Measurements from ENCODE around the gene ALOX12.
A peak's percentile ranks its signal among the peaks of the same experiment; 100 is the strongest.

Gene ALOX12

DNA sequence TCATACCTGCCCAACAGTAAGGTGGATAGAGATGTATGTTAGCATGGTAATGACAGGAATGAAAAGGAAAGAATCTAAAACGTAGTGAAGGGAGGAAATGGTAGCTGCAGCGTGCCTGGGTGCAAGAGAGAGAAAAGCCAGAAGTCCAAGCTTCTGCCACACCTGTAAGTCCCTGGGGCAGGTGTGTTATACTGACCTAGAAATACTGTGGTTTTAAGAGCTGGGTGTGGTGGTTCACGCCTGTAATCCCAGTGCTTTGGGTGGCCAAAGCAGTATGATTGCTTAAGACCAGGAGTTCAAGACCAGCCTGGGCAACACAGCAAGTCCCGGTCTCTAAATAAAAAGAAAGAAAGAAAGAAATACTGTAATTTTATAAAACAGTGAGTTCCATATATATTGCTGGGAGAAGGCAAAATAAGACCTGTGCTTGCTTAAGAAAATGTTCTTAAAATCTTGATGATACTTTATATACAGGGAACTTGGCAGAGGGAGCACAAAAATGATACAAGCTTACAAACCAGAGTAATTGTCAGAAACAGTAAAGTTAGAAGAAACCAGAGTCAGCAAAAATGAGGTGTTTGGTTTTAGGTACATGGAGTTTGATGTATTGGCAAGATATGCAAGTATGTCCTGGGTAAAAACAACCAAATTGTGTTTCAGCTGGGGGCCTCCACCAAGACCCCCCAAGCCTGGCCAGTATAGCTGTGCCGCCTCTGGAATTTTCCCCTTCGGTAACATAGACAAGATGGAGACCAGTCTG, 6.6 kb downstream of the ALOX12 start:
- Histone ChIP-seq H3K9me2 (replicated peaks; ENCODE audit: insufficient read depth, low read length) (no peaks in the 10 kb centered on the region), H3K36me3 (replicated peaks; ENCODE audit: insufficient read depth, low read length) (0 out of 2 replicates have a peak, but pooled peaks cover 5% of the 10 kb centered on the region), H3K4me2 (ENCODE audit: low read depth, low read length) (no peak overlapping the region), H3K4me3 (ENCODE audit: low read length) (no peak overlapping the region), H3K27me3 (replicated peaks; ENCODE audit: insufficient read depth, low read length) (no peaks in the 10 kb centered on the region), H3K27ac (ENCODE audit: low read length) (no peak overlapping the region), H3K79me2 (ENCODE audit: low read length) (peaks cover 21% of the 10 kb centered on the region), H2AFZ (ENCODE audit: low read length) (no peak overlapping the region), H4K20me1 (ENCODE audit: insufficient read depth, low read length) (no peaks in the 10 kb centered on the region), H3F3A (ENCODE audit: insufficient read depth, low read length) (0 out of 2 replicates have a peak, but pooled peaks cover 12% of the 10 kb centered on the region), H3K4me1 (ENCODE audit: low read length) (no peaks in the 10 kb centered on the region), H3K9me3 (replicated peaks; ENCODE audit: insufficient read depth, low read length) (no peaks in the 10 kb centered on the region), H3K9ac (ENCODE audit: low read length) (no peak overlapping the region)
- TF ChIP-seq EZH2phosphoT487 (IDR thresholded peaks at IDR 0.05; ENCODE audit: low read length) (no peak), EZH2 (optimal IDR thresholded peaks at IDR 0.05; ENCODE audit: low read depth, low read length) (no peak)
- TF ChIP-seq, protein P1, sequence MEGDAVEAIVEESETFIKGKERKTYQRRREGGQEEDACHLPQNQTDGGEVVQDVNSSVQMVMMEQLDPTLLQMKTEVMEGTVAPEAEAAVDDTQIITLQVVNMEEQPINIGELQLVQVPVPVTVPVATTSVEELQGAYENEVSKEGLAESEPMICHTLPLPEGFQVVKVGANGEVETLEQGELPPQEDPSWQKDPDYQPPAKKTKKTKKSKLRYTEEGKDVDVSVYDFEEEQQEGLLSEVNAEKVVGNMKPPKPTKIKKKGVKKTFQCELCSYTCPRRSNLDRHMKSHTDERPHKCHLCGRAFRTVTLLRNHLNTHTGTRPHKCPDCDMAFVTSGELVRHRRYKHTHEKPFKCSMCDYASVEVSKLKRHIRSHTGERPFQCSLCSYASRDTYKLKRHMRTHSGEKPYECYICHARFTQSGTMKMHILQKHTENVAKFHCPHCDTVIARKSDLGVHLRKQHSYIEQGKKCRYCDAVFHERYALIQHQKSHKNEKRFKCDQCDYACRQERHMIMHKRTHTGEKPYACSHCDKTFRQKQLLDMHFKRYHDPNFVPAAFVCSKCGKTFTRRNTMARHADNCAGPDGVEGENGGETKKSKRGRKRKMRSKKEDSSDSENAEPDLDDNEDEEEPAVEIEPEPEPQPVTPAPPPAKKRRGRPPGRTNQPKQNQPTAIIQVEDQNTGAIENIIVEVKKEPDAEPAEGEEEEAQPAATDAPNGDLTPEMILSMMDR (IDR thresholded peaks at IDR 0.05; ENCODE audit: low read length), result no peak
- no peak for DNase-seq

DNA sequence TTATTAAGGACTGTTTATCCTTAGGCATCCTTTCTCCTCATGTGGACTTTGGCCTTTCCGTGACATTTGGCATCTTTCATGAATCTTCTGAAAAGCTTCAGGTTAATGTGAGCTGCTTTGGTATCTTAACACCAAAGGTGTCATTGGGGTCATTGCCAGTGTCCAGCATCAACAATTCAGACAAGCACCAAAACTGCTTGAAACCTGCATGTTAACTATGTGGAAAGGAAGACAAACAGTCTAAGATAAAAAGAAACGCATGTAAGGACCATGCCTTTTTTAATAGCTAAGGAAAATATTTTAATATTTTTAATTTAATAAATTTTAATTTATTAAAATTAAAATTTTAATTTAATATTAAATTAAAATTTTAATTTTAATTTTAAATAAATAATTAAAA, 7.9 kb downstream of the ALOX12 start:
- Histone ChIP-seq H3F3A (ENCODE audit: insufficient read depth, low read length) (0 out of 2 replicates have a peak, but pooled peaks cover 12% of the 10 kb centered on the region), H3K9me3 (replicated peaks; ENCODE audit: insufficient read depth, low read length) (no peaks in the 10 kb centered on the region), H3K9me2 (replicated peaks; ENCODE audit: insufficient read depth, low read length) (no peaks in the 10 kb centered on the region), H3K4me3 (ENCODE audit: low read length) (no peak overlapping the region), H3K9ac (ENCODE audit: low read length) (no peak overlapping the region), H3K27me3 (replicated peaks; ENCODE audit: insufficient read depth, low read length) (no peaks in the 10 kb centered on the region), H2AFZ (ENCODE audit: low read length) (no peak overlapping the region), H3K79me2 (ENCODE audit: low read length) (peaks cover 26% of the 10 kb centered on the region), H3K4me2 (ENCODE audit: low read depth, low read length) (no peak overlapping the region), H3K36me3 (replicated peaks; ENCODE audit: insufficient read depth, low read length) (0 out of 2 replicates have a peak, but pooled peaks cover 5% of the 10 kb centered on the region), H4K20me1 (ENCODE audit: insufficient read depth, low read length) (no peaks in the 10 kb centered on the region), H3K4me1 (ENCODE audit: low read length) (no peaks in the 10 kb centered on the region), H3K27ac (ENCODE audit: low read length) (no peak overlapping the region)
- TF ChIP-seq, protein P1 (IDR thresholded peaks at IDR 0.05; ENCODE audit: low read length), result no peak
- TF ChIP-seq EZH2phosphoT487 (IDR thresholded peaks at IDR 0.05; ENCODE audit: low read length), result no peak
- TF ChIP-seq EZH2 (optimal IDR thresholded peaks at IDR 0.05; ENCODE audit: low read depth, low read length), result no peak
- no peak for DNase-seq

- TF ChIP-seq, protein P1 (IDR thresholded peaks at IDR 0.05; ENCODE audit: low read length), result peak; percentile 71
- no peak for TF ChIP-seq EZH2 (optimal IDR thresholded peaks at IDR 0.05; ENCODE audit: low read depth, low read length)
- H3K4me2 ChIP-seq (ENCODE audit: low read depth, low read length), result no peak overlapping the region
- H3K27ac ChIP-seq (ENCODE audit: low read length), result no peak overlapping the region
- H3K27me3 ChIP-seq (replicated peaks; ENCODE audit: insufficient read depth, low read length), result no peaks in the 10 kb centered on the region
- no peaks in the 10 kb centered on the region for H4K20me1 ChIP-seq (ENCODE audit: insufficient read depth, low read length)
- peak; percentile 72 for DNase-seq
- H2AFZ ChIP-seq (ENCODE audit: low read length), result no peak overlapping the region
- H3F3A ChIP-seq (ENCODE audit: insufficient read depth, low read length), result 0 out of 2 replicates have a peak, but pooled peaks cover 12% of the 10 kb centered on the region
- peaks cover 32% of the 10 kb centered on the region for H3K79me2 ChIP-seq (ENCODE audit: low read length)
- no peak overlapping the region for H3K4me3 ChIP-seq (ENCODE audit: low read length)
- no peaks in the 10 kb centered on the region for H3K9me3 ChIP-seq (replicated peaks; ENCODE audit: insufficient read depth, low read length)
- no peaks in the 10 kb centered on the region for H3K9me2 ChIP-seq (replicated peaks; ENCODE audit: insufficient read depth, low read length)
- no peak overlapping the region for H3K9ac ChIP-seq (ENCODE audit: low read length)
- H3K4me1 ChIP-seq (ENCODE audit: low read length), result no peaks in the 10 kb centered on the region
- H3K36me3 ChIP-seq (replicated peaks; ENCODE audit: insufficient read depth, low read length), result 0 out of 2 replicates have a peak, but pooled peaks cover 5% of the 10 kb centered on the region
Observed at GRCh38 chr17:7004398-7005253, 8.8 kb downstream of the ALOX12 start.
